Measurements from ENCODE around the gene SCUBE3.
A peak's percentile ranks its signal among the peaks of the same experiment; 100 is the strongest.

Gene SCUBE3

GRCh38 chr6:35174088-35174434, 39.7 kb upstream of the SCUBE3 start:
- H3K18ac ChIP-seq (ENCODE audit: low read length): no peak overlapping the region
- H4K8ac ChIP-seq (ENCODE audit: low read depth, low read length): no peak overlapping the region
- H2BK5ac ChIP-seq (ENCODE audit: low read length): no peak overlapping the region
- H3K14ac ChIP-seq (ENCODE audit: low read length): no peak overlapping the region
- peaks cover 0 to 2% of the 10 kb centered on the region in 2 donors for H3K9me3 ChIP-seq (replicated peaks in 1 of 2; ENCODE audit: control insufficient read depth in 2 of 2, insufficient read depth in 1 of 2, low read depth in 1 of 2, low read length in 2 of 2)
- no peak overlapping the region for H3K4me3 ChIP-seq (ENCODE audit: low read length in 2 of 2)
- no peak overlapping the region for H3K23ac ChIP-seq (ENCODE audit: low read depth, low read length, poor library complexity)
- no peak overlapping the region for H3K4me2 ChIP-seq (ENCODE audit: insufficient read depth, low read length, poor library complexity, severe bottlenecking)
- no peak overlapping the region for H2BK120ac ChIP-seq (ENCODE audit: low read depth, low read length)
- H2BK15ac ChIP-seq (ENCODE audit: low read length): no peak overlapping the region
- no peaks in the 10 kb centered on the region for H3K36me3 ChIP-seq (replicated peaks in 1 of 2; ENCODE audit: control insufficient read depth in 2 of 2, insufficient read depth in 2 of 2, low read length in 2 of 2)
- no peak overlapping the region for H2BK12ac ChIP-seq (ENCODE audit: low read length)
- peak overlapping the region; percentile 38 for H2AFZ ChIP-seq (ENCODE audit: low read length)
- no peak overlapping the region for H3K27ac ChIP-seq (replicated peaks; ENCODE audit: low read length)
- no CpG with 5 or more reads among the region's 2 CpGs for whole genome bisulfite sequencing, 2 donors (ENCODE audit: extremely low coverage in 2 of 2, insufficient read length in 2 of 2, insufficient replicate concordance in 1 of 2)
- DNase-seq (ENCODE audit: low spot score): no peak
- peaks cover 7 to 9% of the 10 kb centered on the region in 2 donors for H3K4me1 ChIP-seq (ENCODE audit: control insufficient read depth in 2 of 2, insufficient read depth in 1 of 2, low read depth in 1 of 2, low read length in 2 of 2)
- H3K79me1 ChIP-seq (ENCODE audit: low read depth, low read length): no peaks in the 10 kb centered on the region
- H3K4ac ChIP-seq (ENCODE audit: low read length): no peak overlapping the region
- no peak overlapping the region for H3K9ac ChIP-seq (ENCODE audit: low read depth, low read length, poor library complexity)
- H2AK5ac ChIP-seq (ENCODE audit: low read depth, low read length): peak overlapping the region; percentile 20
- no peak overlapping the region for H4K91ac ChIP-seq (ENCODE audit: low read depth, low read length, poor library complexity)
- H3K27me3 ChIP-seq (ENCODE audit: control insufficient read depth in 3 of 3, insufficient read depth in 3 of 3, low read depth in 1 of 3, low read length in 3 of 3): no peaks in the 10 kb centered on the region

GRCh38 chr6:35174501-35174900, 39.3 kb upstream of the SCUBE3 start:
- H3K23ac ChIP-seq (ENCODE audit: low read depth, low read length, poor library complexity): no peak overlapping the region
- no peak overlapping the region for H3K4me2 ChIP-seq (ENCODE audit: insufficient read depth, low read length, poor library complexity, severe bottlenecking)
- no peak overlapping the region for H2BK120ac ChIP-seq (ENCODE audit: low read depth, low read length)
- no peak for DNase-seq (ENCODE audit: low spot score)
- H3K9ac ChIP-seq (ENCODE audit: low read depth, low read length, poor library complexity): no peak overlapping the region
- H2BK12ac ChIP-seq (ENCODE audit: low read length): no peak overlapping the region
- H3K9me3 ChIP-seq (replicated peaks in 1 of 2; ENCODE audit: control insufficient read depth in 2 of 2, insufficient read depth in 1 of 2, low read depth in 1 of 2, low read length in 2 of 2): peaks cover 0 to 2% of the 10 kb centered on the region in 2 donors
- H3K79me1 ChIP-seq (ENCODE audit: low read depth, low read length): no peaks in the 10 kb centered on the region
- peaks cover 8 to 11% of the 10 kb centered on the region in 2 donors for H3K4me1 ChIP-seq (ENCODE audit: control insufficient read depth in 2 of 2, insufficient read depth in 1 of 2, low read depth in 1 of 2, low read length in 2 of 2)
- WGBS, 2 donors (ENCODE audit: extremely low coverage in 2 of 2, insufficient read length in 2 of 2, insufficient replicate concordance in 1 of 2): no CpG with 5 or more reads among the region's 4 CpGs
- H2BK5ac ChIP-seq (ENCODE audit: low read length): no peak overlapping the region
- no peak overlapping the region for H3K4ac ChIP-seq (ENCODE audit: low read length)
- no peak overlapping the region for H3K4me3 ChIP-seq (ENCODE audit: low read length in 2 of 2)
- H2AFZ ChIP-seq (ENCODE audit: low read length): no peak overlapping the region
- H2BK15ac ChIP-seq (ENCODE audit: low read length): no peak overlapping the region
- H2AK5ac ChIP-seq (ENCODE audit: low read depth, low read length): no peak overlapping the region
- no peak overlapping the region for H4K91ac ChIP-seq (ENCODE audit: low read depth, low read length, poor library complexity)
- H3K14ac ChIP-seq (ENCODE audit: low read length): no peak overlapping the region
- H3K27me3 ChIP-seq (ENCODE audit: control insufficient read depth in 3 of 3, insufficient read depth in 3 of 3, low read depth in 1 of 3, low read length in 3 of 3): no peaks in the 10 kb centered on the region
- no peak overlapping the region for H3K27ac ChIP-seq (replicated peaks; ENCODE audit: low read length)
- H3K18ac ChIP-seq (ENCODE audit: low read length): no peak overlapping the region
- no peak overlapping the region for H4K8ac ChIP-seq (ENCODE audit: low read depth, low read length)
- H3K36me3 ChIP-seq (replicated peaks in 1 of 2; ENCODE audit: control insufficient read depth in 2 of 2, insufficient read depth in 2 of 2, low read length in 2 of 2): no peaks in the 10 kb centered on the region

GRCh38 chr6:35176301-35177024, 37.3 kb upstream of the SCUBE3 start:
- Histone ChIP-seq H3K36me3 (replicated peaks in 1 of 2; ENCODE audit: control insufficient read depth in 2 of 2, insufficient read depth in 2 of 2, low read length in 2 of 2) (no peaks in the 10 kb centered on the region), H3K18ac (ENCODE audit: low read length) (no peak overlapping the region), H3K9ac (ENCODE audit: low read depth, low read length, poor library complexity) (no peak overlapping the region), H3K4me1 (ENCODE audit: control insufficient read depth in 2 of 2, insufficient read depth in 1 of 2, low read depth in 1 of 2, low read length in 2 of 2) (peaks cover 6 to 12% of the 10 kb centered on the region in 2 donors), H3K9me3 (replicated peaks in 1 of 2; ENCODE audit: control insufficient read depth in 2 of 2, insufficient read depth in 1 of 2, low read depth in 1 of 2, low read length in 2 of 2) (no peaks in the 10 kb centered on the region), H3K23ac (ENCODE audit: low read depth, low read length, poor library complexity) (no peak overlapping the region), H2BK12ac (ENCODE audit: low read length) (no peak overlapping the region), H4K8ac (ENCODE audit: low read depth, low read length) (no peak overlapping the region), H2AFZ (ENCODE audit: low read length) (no peak overlapping the region), H2BK5ac (ENCODE audit: low read length) (no peak overlapping the region), H3K27ac (replicated peaks; ENCODE audit: low read length) (no peak overlapping the region), H3K4me3 (ENCODE audit: low read length in 2 of 2) (no peak overlapping the region), H3K27me3 (ENCODE audit: control insufficient read depth in 3 of 3, insufficient read depth in 3 of 3, low read depth in 1 of 3, low read length in 3 of 3) (no peaks in the 10 kb centered on the region), H3K79me1 (ENCODE audit: low read depth, low read length) (no peaks in the 10 kb centered on the region), H2BK120ac (ENCODE audit: low read depth, low read length) (no peak overlapping the region), H2AK5ac (ENCODE audit: low read depth, low read length) (no peak overlapping the region), H3K14ac (ENCODE audit: low read length) (no peak overlapping the region), H3K4ac (ENCODE audit: low read length) (no peak overlapping the region), H2BK15ac (ENCODE audit: low read length) (no peak overlapping the region), H4K91ac (ENCODE audit: low read depth, low read length, poor library complexity) (no peak overlapping the region), H3K4me2 (ENCODE audit: insufficient read depth, low read length, poor library complexity, severe bottlenecking) (no peak overlapping the region)
- no peak for DNase-seq (ENCODE audit: low spot score)
- WGBS, 2 donors (ENCODE audit: extremely low coverage in 2 of 2, insufficient read length in 2 of 2, insufficient replicate concordance in 1 of 2): no CpG with 5 or more reads among the region's 3 CpGs

GRCh38 chr6:35177157-35177556, 36.6 kb upstream of the SCUBE3 start:
- H2BK120ac ChIP-seq (ENCODE audit: low read depth, low read length): no peak overlapping the region
- H4K8ac ChIP-seq (ENCODE audit: low read depth, low read length): no peak overlapping the region
- H2BK12ac ChIP-seq (ENCODE audit: low read length): no peak overlapping the region
- no peaks in the 10 kb centered on the region for H3K79me1 ChIP-seq (ENCODE audit: low read depth, low read length)
- no peaks in the 10 kb centered on the region for H3K9me3 ChIP-seq (replicated peaks in 1 of 2; ENCODE audit: control insufficient read depth in 2 of 2, insufficient read depth in 1 of 2, low read depth in 1 of 2, low read length in 2 of 2)
- peaks cover 9 to 12% of the 10 kb centered on the region in 2 donors for H3K4me1 ChIP-seq (ENCODE audit: control insufficient read depth in 2 of 2, insufficient read depth in 1 of 2, low read depth in 1 of 2, low read length in 2 of 2)
- H3K27ac ChIP-seq (replicated peaks; ENCODE audit: low read length): no peak overlapping the region
- H3K14ac ChIP-seq (ENCODE audit: low read length): no peak overlapping the region
- no peak overlapping the region for H2AFZ ChIP-seq (ENCODE audit: low read length)
- H3K4ac ChIP-seq (ENCODE audit: low read length): no peak overlapping the region
- no peak overlapping the region for H3K4me2 ChIP-seq (ENCODE audit: insufficient read depth, low read length, poor library complexity, severe bottlenecking)
- H3K27me3 ChIP-seq (ENCODE audit: control insufficient read depth in 3 of 3, insufficient read depth in 3 of 3, low read depth in 1 of 3, low read length in 3 of 3): no peaks in the 10 kb centered on the region
- no peak for DNase-seq (ENCODE audit: low spot score)
- H2AK5ac ChIP-seq (ENCODE audit: low read depth, low read length): no peak overlapping the region
- H3K9ac ChIP-seq (ENCODE audit: low read depth, low read length, poor library complexity): no peak overlapping the region
- no peak overlapping the region for H3K23ac ChIP-seq (ENCODE audit: low read depth, low read length, poor library complexity)
- WGBS, 2 donors (ENCODE audit: extremely low coverage in 2 of 2, insufficient read length in 2 of 2, insufficient replicate concordance in 1 of 2): no CpG with 5 or more reads among the region's 3 CpGs
- no peak overlapping the region for H4K91ac ChIP-seq (ENCODE audit: low read depth, low read length, poor library complexity)
- H3K4me3 ChIP-seq (ENCODE audit: low read length in 2 of 2): no peak overlapping the region
- no peak overlapping the region for H3K18ac ChIP-seq (ENCODE audit: low read length)
- no peak overlapping the region for H2BK5ac ChIP-seq (ENCODE audit: low read length)
- H2BK15ac ChIP-seq (ENCODE audit: low read length): no peak overlapping the region
- no peaks in the 10 kb centered on the region for H3K36me3 ChIP-seq (replicated peaks in 1 of 2; ENCODE audit: control insufficient read depth in 2 of 2, insufficient read depth in 2 of 2, low read length in 2 of 2)

All from neuronal stem cell (in vitro differentiated cells).